CD4-positive, alpha-beta T cell (primary cell): Measurements from ENCODE around the gene S100A13. TPM values are rescaled to one million over a fixed set of nuclear protein-coding genes. Genes with fewer than 3 reads are reported as not detected.

Experiments
- ATAC-seq: fragments of 200-7000 bp; cut with Tn5 transposase; one replicate; pipeline ENCODE4 v1.10.0; 2022; ENCODE audit warnings: mild to moderate bottlenecking; ENCODE audit not compliant: poor library complexity
- CTCF ChIA-PET: fragments of 350-600 bp; sonication (Branson Sonifier 250); formaldehyde crosslinking; loops from one replicate; lab custom pipeline; 2021; ENCODE audit warnings: antibody characterized with exemption, inconsistent platforms; lab: Charles Lee
- POLR2A ChIA-PET: fragments of 350-600 bp; sonication (Branson Sonifier 250); formaldehyde crosslinking; loops from one replicate; lab custom pipeline; 2021; ENCODE audit warnings: antibody characterized with exemption, inconsistent platforms; lab: Charles Lee
- DNase-seq, 14 experiments: peaks; one replicate each; pipeline ENCODE4 v3.0.0-alpha.2; 2013 to 2020; ENCODE audit warnings: mixed read lengths in 2 of 14
- H3K27ac ChIP-seq, 2 donors: one replicate each; pipeline versions ENCODE4 v1.5.1 to v1.7.0; 2013; ENCODE audit warnings: low read length in 2 of 2, low read depth in 1 of 2, mild to moderate bottlenecking in 1 of 2
- H3K27me3 ChIP-seq, 2 experiments: 1 replicate in 1 of 2; 2 replicates in 1 of 2; pipeline versions ENCODE4 v1.6.1 to v1.7.0; 2013; ENCODE audit warnings: low read length in 2 of 2, control low read depth in 1 of 2, mild to moderate bottlenecking in 1 of 2, moderate library complexity in 1 of 2; ENCODE audit not compliant: insufficient read depth in 2 of 2, control insufficient read depth in 1 of 2
- H3K36me3 ChIP-seq: one replicate; pipeline ENCODE4 v1.6.1; 2013; ENCODE audit warnings: low read length, control low read depth; ENCODE audit not compliant: insufficient read depth
- H3K4me1 ChIP-seq: one replicate; pipeline ENCODE4 v1.6.1; 2013; ENCODE audit warnings: low read length, control low read depth; ENCODE audit not compliant: insufficient read depth
- H3K4me3 ChIP-seq: one replicate; pipeline ENCODE4 v1.5.1; 2013; ENCODE audit warnings: mild to moderate bottlenecking, low read length, moderate library complexity
- H3K9me3 ChIP-seq, 2 experiments: 1 replicate in 1 of 2; 2 replicates in 1 of 2; pipeline versions ENCODE4 v1.6.1 to v1.7.0; 2013; ENCODE audit warnings: low read length in 2 of 2, mild to moderate bottlenecking in 2 of 2, control low read depth in 1 of 2, moderate library complexity in 1 of 2; ENCODE audit not compliant: control insufficient read depth in 1 of 2, insufficient read depth in 1 of 2
- H3K27ac Mint-ChIP-seq: one replicate; pipeline ENCODE4 v1.8.0; 2020; ENCODE audit warnings: mixed read lengths
- H3K27me3 Mint-ChIP-seq: one replicate; pipeline ENCODE4 v1.8.0; 2021; ENCODE audit warnings: mixed read lengths
- H3K36me3 Mint-ChIP-seq: one replicate; pipeline ENCODE4 v1.8.0; 2021; ENCODE audit warnings: low read depth, mixed read lengths
- H3K4me1 Mint-ChIP-seq: one replicate; pipeline ENCODE4 v1.8.0; 2021; ENCODE audit warnings: low read depth, mixed read lengths
- H3K4me3 Mint-ChIP-seq: one replicate; pipeline ENCODE4 v1.8.0; 2020; ENCODE audit warnings: mild to moderate bottlenecking, mixed read lengths
- H3K9me3 Mint-ChIP-seq: one replicate; pipeline ENCODE4 v1.8.0; 2020; ENCODE audit warnings: mixed read lengths
- intact Hi-C, 2 experiments: fragments of 100-400 bp; cut with DNase I in 1 of 2; cut with micrococcal nuclease in 1 of 2; formaldehyde crosslinking; loops; one replicate each; pipeline versions ENCODE4 v1.15.1 to v1.9.0; 2023 to 2025; cut with DNase I, micrococcal nuclease
- total RNA-seq, 174 experiments: library from RNA in 2 of 174; stranded (reverse) in 2 of 174; gene quantifications; one replicate each; pipeline ENCODE4 v1.2.3 and lab custom pipeline; 2021 to 2026
- TF ChIP-seq, protein P1 (sequence below): fragments of 200-600 bp; IDR thresholded peaks from one replicate; pipeline ENCODE4 v1.8.0; 2022; ENCODE audit warnings: antibody characterized with exemption, mild to moderate bottlenecking

Gene S100A13
- total RNA-seq, 2 experiments from 2014 or later: 2.1 to 2.8 TPM

DNA sequence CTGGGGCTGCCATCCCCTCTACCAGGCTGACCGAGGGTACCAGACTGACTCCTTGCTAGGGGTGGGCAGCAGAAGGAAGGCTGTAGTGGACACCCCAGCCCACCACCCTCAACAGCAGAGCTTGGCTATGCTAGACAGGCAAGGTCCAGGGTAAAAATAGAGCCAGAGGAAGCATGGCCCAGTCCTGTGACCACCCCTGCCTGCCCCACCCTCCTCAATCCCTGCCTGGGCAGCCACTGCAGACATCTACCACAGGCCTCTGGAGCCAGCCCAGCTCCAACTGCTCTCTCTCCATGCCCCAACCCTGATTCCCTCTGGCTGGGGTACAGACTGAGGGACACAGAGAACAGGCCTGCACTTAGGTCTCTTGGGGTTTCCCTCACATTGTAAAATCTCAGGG, 2.7 kb upstream of the S100A13 start:
- Mint-ChIP-seq H3K36me3 (peaks cover 12% of the 10 kb centered on the region), H3K27me3 (no peaks in the 10 kb centered on the region), H3K27ac (no peak overlapping the region), H3K9me3 (no peaks in the 10 kb centered on the region), H3K4me3 (no peak overlapping the region), H3K4me1 (peaks cover 16% of the 10 kb centered on the region)
- intact Hi-C loops: loop anchor here in 1 of 2 experiments (5.0 kb wide), 1 partner anchor 83 kb away; the partner anchor contains the start of genes S100A3 and S100A4
- H3K4me3 ChIP-seq: no peak overlapping the region
- H3K36me3 ChIP-seq: no peaks in the 10 kb centered on the region
- ChIA-PET CTCF (no interaction called here), POLR2A (no interaction called here)
- peaks cover 14% of the 10 kb centered on the region for H3K4me1 ChIP-seq
- no peak overlapping the region for H3K27ac ChIP-seq
- no peak for DNase-seq
- TF ChIP-seq, protein P1, sequence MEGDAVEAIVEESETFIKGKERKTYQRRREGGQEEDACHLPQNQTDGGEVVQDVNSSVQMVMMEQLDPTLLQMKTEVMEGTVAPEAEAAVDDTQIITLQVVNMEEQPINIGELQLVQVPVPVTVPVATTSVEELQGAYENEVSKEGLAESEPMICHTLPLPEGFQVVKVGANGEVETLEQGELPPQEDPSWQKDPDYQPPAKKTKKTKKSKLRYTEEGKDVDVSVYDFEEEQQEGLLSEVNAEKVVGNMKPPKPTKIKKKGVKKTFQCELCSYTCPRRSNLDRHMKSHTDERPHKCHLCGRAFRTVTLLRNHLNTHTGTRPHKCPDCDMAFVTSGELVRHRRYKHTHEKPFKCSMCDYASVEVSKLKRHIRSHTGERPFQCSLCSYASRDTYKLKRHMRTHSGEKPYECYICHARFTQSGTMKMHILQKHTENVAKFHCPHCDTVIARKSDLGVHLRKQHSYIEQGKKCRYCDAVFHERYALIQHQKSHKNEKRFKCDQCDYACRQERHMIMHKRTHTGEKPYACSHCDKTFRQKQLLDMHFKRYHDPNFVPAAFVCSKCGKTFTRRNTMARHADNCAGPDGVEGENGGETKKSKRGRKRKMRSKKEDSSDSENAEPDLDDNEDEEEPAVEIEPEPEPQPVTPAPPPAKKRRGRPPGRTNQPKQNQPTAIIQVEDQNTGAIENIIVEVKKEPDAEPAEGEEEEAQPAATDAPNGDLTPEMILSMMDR: no peak
- no peaks in the 10 kb centered on the region for H3K27me3 ChIP-seq
- no peak for ATAC-seq
- no peaks in the 10 kb centered on the region for H3K9me3 ChIP-seq

DNA sequence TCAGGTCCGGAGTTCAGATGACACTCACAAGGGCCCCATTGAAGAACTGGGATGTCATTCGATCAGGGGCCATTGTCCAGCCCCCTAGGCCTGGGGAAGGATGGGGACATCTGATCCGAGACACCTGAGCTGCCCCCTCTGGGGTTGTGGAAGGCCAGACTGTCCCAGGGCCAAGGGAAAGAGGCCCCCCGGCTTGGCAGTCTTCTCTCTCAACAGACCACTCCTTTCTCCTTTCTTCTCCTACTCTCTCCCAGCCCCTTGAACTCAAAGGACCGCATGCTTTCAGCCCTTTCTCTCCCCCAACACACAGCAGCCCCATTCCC, 2.0 kb upstream of the S100A13 start:
- no peak overlapping the region for H3K27ac Mint-ChIP-seq
- POLR2A ChIA-PET: no interaction called here

DNA sequence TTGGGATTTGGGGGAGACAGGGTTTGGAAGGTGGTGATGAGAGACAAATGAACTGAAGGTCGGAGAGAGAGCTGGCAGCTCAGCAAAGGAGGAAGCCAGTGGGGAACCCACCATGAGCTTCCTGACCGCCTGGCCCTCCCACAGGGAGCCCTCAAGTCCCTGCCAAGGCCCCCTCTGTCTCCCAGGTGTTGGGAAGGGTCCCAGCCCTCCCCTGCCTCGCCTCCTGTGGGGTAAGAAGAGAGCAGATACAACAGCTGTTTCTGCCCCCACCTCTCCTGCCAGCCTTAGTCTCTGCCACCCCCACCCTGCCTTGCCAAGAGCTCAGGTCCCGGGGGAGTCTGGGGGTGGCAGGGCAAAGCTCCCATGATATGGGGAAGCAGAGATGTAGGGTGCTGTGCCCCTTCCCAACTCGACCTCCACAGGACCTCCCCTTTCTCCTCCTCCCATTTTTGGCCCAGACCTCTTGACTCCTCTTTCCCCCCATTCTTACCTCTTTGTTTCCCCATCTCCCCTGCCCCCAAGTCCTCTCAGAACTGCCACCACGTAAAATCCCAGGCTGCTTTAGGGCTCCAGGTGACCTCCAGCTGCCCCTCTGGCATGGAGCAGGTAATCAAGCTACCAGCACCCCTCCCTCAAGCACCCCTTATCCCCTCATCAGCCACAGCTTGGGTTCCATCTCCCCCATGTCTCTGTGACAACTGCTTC, 1.5 kb upstream of the S100A13 start:
- no peak for DNase-seq
- ChIA-PET CTCF (no interaction called here), POLR2A (no interaction called here)
- Mint-ChIP-seq H3K4me1 (peaks cover 8% of the 10 kb centered on the region), H3K4me3 (no peak overlapping the region), H3K27me3 (no peaks in the 10 kb centered on the region), H3K36me3 (peaks cover 2% of the 10 kb centered on the region), H3K27ac (no peak overlapping the region), H3K9me3 (no peaks in the 10 kb centered on the region)
- peaks cover 13% of the 10 kb centered on the region for H3K4me1 ChIP-seq
- ATAC-seq: no peak
- H3K9me3 ChIP-seq: no peaks in the 10 kb centered on the region
- H3K27ac ChIP-seq: no peak overlapping the region
- intact Hi-C loops: no loop called here
- TF ChIP-seq, protein P1: no peak
- H3K36me3 ChIP-seq: no peaks in the 10 kb centered on the region
- H3K27me3 ChIP-seq: no peaks in the 10 kb centered on the region
- H3K4me3 ChIP-seq: no peak overlapping the region

More for the DNA sequence above, 2.0 kb upstream of the S100A13 start:
- Mint-ChIP-seq H3K27me3 (no peaks in the 10 kb centered on the region), H3K9me3 (no peaks in the 10 kb centered on the region), H3K4me3 (no peak overlapping the region), H3K4me1 (peaks cover 13% of the 10 kb centered on the region), H3K36me3 (peaks cover 7% of the 10 kb centered on the region)
- Histone ChIP-seq H3K27me3 (no peaks in the 10 kb centered on the region), H3K9me3 (no peaks in the 10 kb centered on the region), H3K4me1 (peaks cover 13% of the 10 kb centered on the region), H3K27ac (no peak overlapping the region), H3K36me3 (no peaks in the 10 kb centered on the region), H3K4me3 (no peak overlapping the region)
- CTCF ChIA-PET: no interaction called here
- ATAC-seq: no peak
- no peak for DNase-seq
- intact Hi-C loops: no loop called here
- TF ChIP-seq, protein P1: no peak
